IMR-90 (cell line): ENCODE measurements around the gene NR5A2. TPM values are rescaled to one million over a fixed set of nuclear protein-coding genes. Genes with fewer than 3 reads are reported as not detected.

Experiments used
- ATAC-seq: fragments of 200-7000 bp; cut with Tn5 transposase; 2 replicates; pipeline ENCODE4 v1.9.1; 2020; ENCODE audit warnings: low read depth, mild to moderate bottlenecking, moderate library complexity
- BruUV-seq: library from RNA; stranded (reverse); fragments of 400-500 nt; replicated peaks from 2 replicates; lab custom pipeline; 2021; lab: Mats Ljungman, UMichigan
- CTCF ChIA-PET: fragments of 300-600 bp; formaldehyde crosslinking; extraction: SDS; loops from one replicate; lab custom pipeline; 2021; ENCODE audit warnings: antibody characterized with exemption; lab: Yijun Ruan, JAX
- POLR2A ChIA-PET: fragments of 300-600 bp; sonication (Branson Sonifier 250); formaldehyde crosslinking; loops from one replicate; lab custom pipeline; 2022; ENCODE audit warnings: antibody characterized with exemption; ENCODE audit not compliant: unreplicated experiment; lab: Charles Lee
- DNase-seq: peaks from one replicate; pipeline ENCODE4 v3.0.0; 2013
- H2AFZ ChIP-seq: replicated peaks from 2 replicates; pipeline ENCODE3; 2013; ENCODE audit warnings: low read length, mild to moderate bottlenecking; ENCODE audit not compliant: poor library complexity
- H2AK5ac ChIP-seq: 2 replicates; pipeline ENCODE4 v1.6.1; 2013; ENCODE audit warnings: low read depth, low read length, inconsistent platforms
- H2AK9ac ChIP-seq: replicated peaks from 2 replicates; pipeline ENCODE3; 2013; ENCODE audit warnings: mild to moderate bottlenecking, low read depth, low read length, moderate library complexity; ENCODE audit not compliant: poor library complexity
- H2BK120ac ChIP-seq: 2 replicates; pipeline ENCODE4 v1.6.1; 2013; ENCODE audit warnings: low read depth, low read length, inconsistent platforms
- H2BK15ac ChIP-seq: 3 replicates; pipeline ENCODE4 v1.6.1; 2013; ENCODE audit warnings: low read depth, low read length, inconsistent platforms
- H2BK20ac ChIP-seq: 2 replicates; pipeline ENCODE4 v1.6.1; 2013; ENCODE audit warnings: low read depth, mild to moderate bottlenecking, inconsistent platforms, low read length, moderate library complexity
- H2BK5ac ChIP-seq: 2 replicates; pipeline ENCODE4 v1.6.1; 2013; ENCODE audit warnings: mild to moderate bottlenecking, low read depth, low read length, inconsistent platforms; ENCODE audit not compliant: poor library complexity, severe bottlenecking
- H3K14ac ChIP-seq: replicated peaks from 2 replicates; pipeline ENCODE4 v1.6.1; 2013; ENCODE audit warnings: low read depth, low read length, inconsistent platforms
- H3K18ac ChIP-seq: 2 replicates; pipeline ENCODE4 v1.6.1; 2013; ENCODE audit warnings: low read depth, low read length, control low read depth
- H3K23ac ChIP-seq: 2 replicates; pipeline ENCODE4 v1.6.1; 2013; ENCODE audit warnings: low read depth, low read length, inconsistent platforms
- H3K27ac ChIP-seq: 2 replicates; pipeline ENCODE4 v1.5.1; 2013; ENCODE audit warnings: mild to moderate bottlenecking, control low read depth, low read length; ENCODE audit not compliant: insufficient read depth
- H3K27me3 ChIP-seq: 2 replicates; pipeline ENCODE4 v1.6.1; 2013; ENCODE audit warnings: low read length; ENCODE audit not compliant: control insufficient read depth, insufficient read depth
- H3K36me3 ChIP-seq: 2 replicates; pipeline ENCODE4 v1.6.1; 2013; ENCODE audit warnings: low read length, mixed read lengths; ENCODE audit not compliant: control insufficient read depth, insufficient read depth
- H3K4ac ChIP-seq: 2 replicates; pipeline ENCODE4 v1.6.1; 2013; ENCODE audit warnings: low read depth, low read length, inconsistent platforms
- H3K4me1 ChIP-seq: 2 replicates; pipeline ENCODE4 v1.6.1; 2013; ENCODE audit warnings: low read length, mixed read lengths; ENCODE audit not compliant: control insufficient read depth, insufficient read depth
- H3K4me2 ChIP-seq: 2 replicates; pipeline ENCODE4 v1.6.1; 2013; ENCODE audit warnings: low read depth, mild to moderate bottlenecking, control low read depth, low read length, moderate library complexity
- H3K4me3 ChIP-seq: 2 replicates; pipeline ENCODE4 v1.5.1; 2013; ENCODE audit warnings: low read depth, mild to moderate bottlenecking, control low read depth, low read length, moderate library complexity; ENCODE audit not compliant: insufficient read depth
- H3K56ac ChIP-seq: 2 replicates; pipeline ENCODE4 v1.6.1; 2013; ENCODE audit warnings: low read length, inconsistent platforms; ENCODE audit not compliant: insufficient read depth; ENCODE audit errors: extremely low read depth
- H3K79me1 ChIP-seq, 2 experiments: 2 replicates each; pipeline ENCODE4 v1.6.1; 2013; ENCODE audit warnings: low read length in 2 of 2, inconsistent platforms in 1 of 2, low read depth in 1 of 2
- H3K9ac ChIP-seq: 2 replicates; pipeline ENCODE4 v1.6.1; 2013; ENCODE audit warnings: low read depth, low read length, control low read depth
- H3K9me1 ChIP-seq: 2 replicates; pipeline ENCODE4 v1.6.1; 2013; ENCODE audit warnings: low read length, inconsistent platforms; ENCODE audit not compliant: insufficient read depth
- H3K9me3 ChIP-seq: 2 replicates; pipeline ENCODE4 v1.6.1; 2013; ENCODE audit warnings: low read length; ENCODE audit not compliant: control insufficient read depth, insufficient read depth
- H4K20me1 ChIP-seq: 2 replicates; pipeline ENCODE4 v1.6.1; 2013; ENCODE audit warnings: low read length, inconsistent platforms; ENCODE audit not compliant: insufficient read depth
- H4K5ac ChIP-seq: 2 replicates; pipeline ENCODE4 v1.6.1; 2013; ENCODE audit warnings: mild to moderate bottlenecking, low read depth, low read length, control low read depth
- H4K8ac ChIP-seq, 2 experiments: 2 replicates each; pipeline ENCODE4 v1.6.1; 2013; ENCODE audit warnings: low read depth in 2 of 2, low read length in 2 of 2, control low read depth in 1 of 2, inconsistent platforms in 1 of 2
- H4K91ac ChIP-seq: 2 replicates; pipeline ENCODE4 v1.6.1; 2013; ENCODE audit warnings: low read depth, low read length, inconsistent platforms; ENCODE audit not compliant: insufficient read depth
- BHLHE40 ChIP-seq: fragments of 150-350 bp; IDR thresholded peaks from 2 replicates; pipeline ENCODE4 v1.6.1; 2016; ENCODE audit warnings: mild to moderate bottlenecking, low read depth, low read length
- CEBPB ChIP-seq: IDR thresholded peaks from 2 replicates; pipeline ENCODE4 v1.6.1; 2012; ENCODE audit warnings: low read depth, low read length, improper control_type of control experiment
- CHD1 ChIP-seq: IDR thresholded peaks from 2 replicates; pipeline ENCODE4 v1.6.1; 2012; ENCODE audit warnings: low read depth, low read length, improper control_type of control experiment
- FOS ChIP-seq: fragments of 150-350 bp; IDR thresholded peaks from 2 replicates; pipeline ENCODE4 v1.6.1; 2016; ENCODE audit warnings: low read depth, low read length
- MAFK ChIP-seq: IDR thresholded peaks from 2 replicates; pipeline ENCODE4 v1.6.1; 2012; ENCODE audit warnings: low read depth, low read length, improper control_type of control experiment
- MAZ ChIP-seq: IDR thresholded peaks from 2 replicates; pipeline ENCODE4 v1.6.1; 2012; ENCODE audit warnings: low read depth, mild to moderate bottlenecking, low read length, improper control_type of control experiment, moderate library complexity, borderline replicate concordance
- NFE2L2 ChIP-seq: fragments of 150-350 bp; IDR thresholded peaks from 2 replicates; pipeline ENCODE4 v1.6.1; 2016; ENCODE audit warnings: low read depth, mild to moderate bottlenecking, low read length
- POLR2A ChIP-seq: IDR thresholded peaks from 2 replicates; pipeline ENCODE4 v1.6.1; 2012; ENCODE audit warnings: mild to moderate bottlenecking, low read depth, low read length
- RAD21 ChIP-seq: IDR thresholded peaks from 2 replicates; pipeline ENCODE4 v1.6.1; 2012; ENCODE audit warnings: low read length, improper control_type of control experiment
- RCOR1 ChIP-seq: IDR thresholded peaks from 2 replicates; pipeline ENCODE4 v1.6.1; 2012; ENCODE audit warnings: mild to moderate bottlenecking, low read length, improper control_type of control experiment; ENCODE audit not compliant: insufficient replicate concordance
- RFX5 ChIP-seq: IDR thresholded peaks from 2 replicates; pipeline ENCODE4 v1.8.0; 2012; ENCODE audit warnings: low read depth, mild to moderate bottlenecking, low read length, moderate library complexity
- SMC3 ChIP-seq: fragments of 150-350 bp; IDR thresholded peaks from 2 replicates; pipeline ENCODE4 v1.6.1; 2016; ENCODE audit warnings: low read depth, mild to moderate bottlenecking, antibody characterized with exemption, low read length, moderate library complexity
- WGBS, 2 experiments: methylation state at CpG; one replicate each; pipeline versions ENCODE4 v1.1.5 to v1.1.7; 2013; ENCODE audit warnings: missing lambda C conversion rate in 2 of 2; ENCODE audit not compliant: insufficient read length in 1 of 2; ENCODE audit errors: extremely low coverage in 2 of 2; 5-methylcytosine and 5-hydroxymethylcytosine counted together
- dilution Hi-C: fragments of 300-500 bp; cut with HindIII; formaldehyde crosslinking; loops from one replicate; pipeline ENCODE4 v1.14.3; 2018; ENCODE audit warnings: low sequenced_read_pairs; ENCODE audit not compliant: unreplicated experiment
- in situ Hi-C: fragments of 300-500 bp; cut with MboI; formaldehyde crosslinking; loops from 3 replicates; pipeline ENCODE4 v1.14.3; 2019; ENCODE audit warnings: low sequenced_read_pairs, inconsistent platforms, mixed read lengths
- intact Hi-C: fragments of 100-400 bp; cut with micrococcal nuclease; formaldehyde crosslinking; loops from 2 replicates; pipeline ENCODE4 v1.10.0; 2022
- polyA plus RNA-seq, 3 experiments: library from polyadenylated mRNA; depleted of rRNA; stranded (reverse); fragments of >200 nt; gene quantifications; 2 replicates each; pipeline ENCODE4 v1.2.3, GENCODE V29; 2012; ENCODE audit warnings: low replicate concordance in 1 of 3
- total RNA-seq: library from RNA; depleted of rRNA; stranded (reverse); fragments of >200 nt; gene quantifications from 2 replicates; pipeline ENCODE4 v1.2.3, GENCODE V29; 2012
- TF ChIP-seq, protein P1 (sequence below): conservative IDR thresholded peaks from 2 replicates; pipeline ENCODE4 v1.5.1; 2012; ENCODE audit warnings: mild to moderate bottlenecking, low read depth, low read length, improper control_type of control experiment
- TF ChIP-seq, protein P2 (sequence below): fragments of 150-350 bp; IDR thresholded peaks from 2 replicates; pipeline ENCODE4 v1.6.1; 2016; ENCODE audit warnings: low read depth, mild to moderate bottlenecking, low read length, moderate library complexity, borderline replicate concordance
- TF ChIP-seq, protein P3 (sequence below): fragments of 150-350 bp; IDR thresholded peaks from 2 replicates; pipeline ENCODE4 v1.6.1; 2017; ENCODE audit warnings: mild to moderate bottlenecking, antibody characterized with exemption, low read length, low read depth

Gene NR5A2
- total and polyA plus RNA-seq, 2 of the 4 experiments (the other 2 are of a cell fraction), result 0.03 to 0.18 TPM

DNA sequence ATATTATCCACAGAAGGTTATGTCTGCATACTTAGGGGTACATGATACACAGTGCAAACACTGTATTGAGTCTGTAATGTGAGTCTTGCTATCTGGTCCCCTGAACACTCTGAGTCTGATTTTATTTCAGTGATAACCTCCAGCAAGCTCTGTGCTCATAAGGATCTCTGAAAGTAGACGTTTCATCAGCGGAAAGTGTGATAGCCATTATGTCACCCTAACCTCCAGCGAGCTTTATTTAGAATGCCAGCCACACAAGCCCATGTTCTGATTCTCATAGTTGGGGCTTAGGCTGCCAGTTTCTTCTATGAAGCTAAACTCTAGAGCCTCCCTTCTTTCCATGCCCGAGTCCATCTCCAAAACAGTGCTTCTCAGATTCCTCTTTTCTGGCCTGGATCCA is 3.3 kb downstream of the NR5A2 start:
- Histone ChIP-seq H3K23ac (no peak overlapping the region), H3K27me3 (peaks cover 70% of the 10 kb centered on the region), H2AFZ (no peak overlapping the region), H3K14ac (no peak overlapping the region), H2BK120ac (no peak overlapping the region), H2AK9ac (no peak overlapping the region), H3K27ac (no peak overlapping the region), H4K5ac (no peak overlapping the region), H2AK5ac (no peak overlapping the region), H3K9ac (no peak overlapping the region), H3K9me1 (no peaks in the 10 kb centered on the region), H3K4me2 (no peak overlapping the region), H3K36me3 (no peaks in the 10 kb centered on the region), H4K20me1 (no peaks in the 10 kb centered on the region), H3K18ac (no peak overlapping the region), H3K4me3 (no peak overlapping the region), H3K79me1 (no peaks in the 10 kb centered on the region), H3K56ac (no peak overlapping the region), H4K91ac (no peak overlapping the region), H3K9me3 (peaks cover 7% of the 10 kb centered on the region), H2BK20ac (no peak overlapping the region), H3K4me1 (peaks cover 6% of the 10 kb centered on the region), H4K8ac (no peak overlapping the region), H3K4ac (no peak overlapping the region), H2BK5ac (no peak overlapping the region), H2BK15ac (no peak overlapping the region)
- TF ChIP-seq NFE2L2 (no peak), BHLHE40 (no peak), MAFK (no peak), CEBPB (no peak), SMC3 (no peak), RCOR1 (no peak), FOS (no peak), RFX5 (no peak), MAZ (no peak), CHD1 (no peak), RAD21 (no peak), POLR2A (no peak)
- TF ChIP-seq, protein P1, sequence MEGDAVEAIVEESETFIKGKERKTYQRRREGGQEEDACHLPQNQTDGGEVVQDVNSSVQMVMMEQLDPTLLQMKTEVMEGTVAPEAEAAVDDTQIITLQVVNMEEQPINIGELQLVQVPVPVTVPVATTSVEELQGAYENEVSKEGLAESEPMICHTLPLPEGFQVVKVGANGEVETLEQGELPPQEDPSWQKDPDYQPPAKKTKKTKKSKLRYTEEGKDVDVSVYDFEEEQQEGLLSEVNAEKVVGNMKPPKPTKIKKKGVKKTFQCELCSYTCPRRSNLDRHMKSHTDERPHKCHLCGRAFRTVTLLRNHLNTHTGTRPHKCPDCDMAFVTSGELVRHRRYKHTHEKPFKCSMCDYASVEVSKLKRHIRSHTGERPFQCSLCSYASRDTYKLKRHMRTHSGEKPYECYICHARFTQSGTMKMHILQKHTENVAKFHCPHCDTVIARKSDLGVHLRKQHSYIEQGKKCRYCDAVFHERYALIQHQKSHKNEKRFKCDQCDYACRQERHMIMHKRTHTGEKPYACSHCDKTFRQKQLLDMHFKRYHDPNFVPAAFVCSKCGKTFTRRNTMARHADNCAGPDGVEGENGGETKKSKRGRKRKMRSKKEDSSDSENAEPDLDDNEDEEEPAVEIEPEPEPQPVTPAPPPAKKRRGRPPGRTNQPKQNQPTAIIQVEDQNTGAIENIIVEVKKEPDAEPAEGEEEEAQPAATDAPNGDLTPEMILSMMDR, result no peak
- TF ChIP-seq, protein P2, sequence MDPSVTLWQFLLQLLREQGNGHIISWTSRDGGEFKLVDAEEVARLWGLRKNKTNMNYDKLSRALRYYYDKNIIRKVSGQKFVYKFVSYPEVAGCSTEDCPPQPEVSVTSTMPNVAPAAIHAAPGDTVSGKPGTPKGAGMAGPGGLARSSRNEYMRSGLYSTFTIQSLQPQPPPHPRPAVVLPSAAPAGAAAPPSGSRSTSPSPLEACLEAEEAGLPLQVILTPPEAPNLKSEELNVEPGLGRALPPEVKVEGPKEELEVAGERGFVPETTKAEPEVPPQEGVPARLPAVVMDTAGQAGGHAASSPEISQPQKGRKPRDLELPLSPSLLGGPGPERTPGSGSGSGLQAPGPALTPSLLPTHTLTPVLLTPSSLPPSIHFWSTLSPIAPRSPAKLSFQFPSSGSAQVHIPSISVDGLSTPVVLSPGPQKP, result no peak
- TF ChIP-seq, protein P3, sequence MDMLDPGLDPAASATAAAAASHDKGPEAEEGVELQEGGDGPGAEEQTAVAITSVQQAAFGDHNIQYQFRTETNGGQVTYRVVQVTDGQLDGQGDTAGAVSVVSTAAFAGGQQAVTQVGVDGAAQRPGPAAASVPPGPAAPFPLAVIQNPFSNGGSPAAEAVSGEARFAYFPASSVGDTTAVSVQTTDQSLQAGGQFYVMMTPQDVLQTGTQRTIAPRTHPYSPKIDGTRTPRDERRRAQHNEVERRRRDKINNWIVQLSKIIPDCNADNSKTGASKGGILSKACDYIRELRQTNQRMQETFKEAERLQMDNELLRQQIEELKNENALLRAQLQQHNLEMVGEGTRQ, result no peak
- dilution Hi-C loops, result no loop called here
- WGBS, 2 experiments, result 68% methylated on average over 3 of the region's 4 CpGs; no CpG with 5 or more reads in 1 of the 2 experiments
- intact Hi-C loops, result no loop called here
- DNase-seq (no peak), ATAC-seq (no peak)
- in situ Hi-C loops, result no loop called here
- no TSS peak for BruUV-seq
- POLR2A ChIA-PET, result no interaction called here
- CTCF ChIA-PET, result no interaction called here
